Tibial nerve (tissue), 3 donors: Measurements from ENCODE around the gene OSBPL3.

Source experiments
- CTCF ChIP-seq, 5 experiments: fragments of 200-600 bp in 3 of 5; fragments of 450-650 bp in 2 of 5; sonication (generic) in 3 of 5; IDR thresholded peaks; one replicate each; pipeline ENCODE4 v1.5.1; 2016 to 2019; ENCODE audit warnings: antibody characterized with exemption in 5 of 5, mild to moderate bottlenecking in 3 of 5, moderate library complexity in 2 of 5
- POLR2A ChIP-seq, 2 donors: fragments of 450-650 bp; IDR thresholded peaks; one replicate each; pipeline ENCODE4 v1.6.1; 2017; ENCODE audit warnings: antibody characterized with exemption in 2 of 2, mild to moderate bottlenecking in 2 of 2, moderate library complexity in 2 of 2

GRCh38 chr7:24777806-24778205, 202.2 kb downstream of the OSBPL3 start:
- TF ChIP-seq POLR2A (IDR thresholded peaks at IDR 0.05) (no peak), CTCF (IDR thresholded peaks at IDR 0.05) (no peak)
